H1 (cell line): Measurements from ENCODE around the gene RFNG. TPM values are rescaled to one million over a fixed set of nuclear protein-coding genes. Genes with fewer than 3 reads are reported as not detected.

Experiments used
- CTCF ChIA-PET: fragments of 300-600 bp; sonication (Branson Sonifier 250); formaldehyde crosslinking; loops from one replicate; lab custom pipeline; 2021; ENCODE audit not compliant: partially characterized antibody; lab: Charles Lee
- POLR2A ChIA-PET: fragments of 300-600 bp; sonication (Branson Sonifier 250); formaldehyde crosslinking; loops from one replicate; lab custom pipeline; 2021; ENCODE audit warnings: inconsistent platforms; ENCODE audit not compliant: partially characterized antibody; lab: Charles Lee
- DNase-seq, 2 experiments: peaks; one replicate each; pipeline versions ENCODE4 v3.0.0 to v3.0.0-alpha.2; 2010 to 2022; ENCODE audit warnings: low spot score in 2 of 2, low read depth in 1 of 2, mixed read lengths in 1 of 2
- FAIRE-seq: peaks from 2 replicates; lab custom pipeline; 2011; peaks lifted over from hg19 to GRCh38; lab: Jason Lieb, UNC
- H2AFZ ChIP-seq: 2 replicates; pipeline ENCODE4 v1.8.1; 2012; ENCODE audit warnings: low read length, inconsistent platforms
- H2AK5ac ChIP-seq: 2 replicates; pipeline ENCODE4 v1.6.1; 2013; ENCODE audit warnings: low read depth, low read length
- H2BK120ac ChIP-seq: replicated peaks from 2 replicates; pipeline ENCODE3; 2013; ENCODE audit warnings: low read depth, low read length, inconsistent platforms
- H2BK12ac ChIP-seq: 2 replicates; pipeline ENCODE4 v1.6.1; 2013; ENCODE audit warnings: low read depth, low read length
- H2BK15ac ChIP-seq: 2 replicates; pipeline ENCODE4 v1.6.1; 2013; ENCODE audit warnings: low read length
- H2BK20ac ChIP-seq: 2 replicates; pipeline ENCODE4 v1.6.1; 2013; ENCODE audit warnings: low read length
- H2BK5ac ChIP-seq: 2 replicates; pipeline ENCODE4 v1.6.1; 2013; ENCODE audit warnings: low read depth, low read length
- H3K14ac ChIP-seq: 2 replicates; pipeline ENCODE4 v1.6.1; 2013; ENCODE audit warnings: inconsistent platforms; ENCODE audit not compliant: insufficient read length
- H3K18ac ChIP-seq: 2 replicates; pipeline ENCODE4 v1.6.1; 2013; ENCODE audit warnings: low read length; ENCODE audit errors: extremely low read depth
- H3K23ac ChIP-seq: 2 replicates; pipeline ENCODE4 v1.6.1; 2013; ENCODE audit warnings: inconsistent platforms; ENCODE audit not compliant: insufficient read length
- H3K23me2 ChIP-seq: 2 replicates; pipeline ENCODE4 v1.6.1; 2013; ENCODE audit warnings: low read depth, low read length
- H3K27ac ChIP-seq: 2 replicates; pipeline ENCODE4 v1.6.1; 2011; ENCODE audit warnings: low read depth, low read length, inconsistent platforms
- H3K27me3 ChIP-seq, 4 experiments: replicated peaks in 1 of 4; 1 replicate in 1 of 4; 2 replicates in 3 of 4; pipeline versions ENCODE4 v1.6.1 to v1.8.1; 2011 to 2013; ENCODE audit warnings: low read length in 3 of 4, mild to moderate bottlenecking in 3 of 4, inconsistent platforms in 2 of 4, mixed read lengths in 2 of 4, moderate library complexity in 1 of 4; ENCODE audit not compliant: control insufficient read depth in 3 of 4, insufficient read depth in 3 of 4; ENCODE audit errors: extremely low read depth in 1 of 4
- H3K36me3 ChIP-seq, 4 experiments: 2 replicates each; pipeline versions ENCODE4 v1.6.1 to v1.8.1; 2011 to 2013; ENCODE audit warnings: mild to moderate bottlenecking in 4 of 4, low read length in 3 of 4, moderate library complexity in 2 of 4, control low read depth in 1 of 4, inconsistent platforms in 1 of 4; ENCODE audit not compliant: insufficient read depth in 4 of 4, control insufficient read depth in 2 of 4
- H3K4ac ChIP-seq: replicated peaks from 2 replicates; pipeline ENCODE3; 2013; ENCODE audit warnings: low read length, low read depth, mixed read lengths, inconsistent platforms; ENCODE audit not compliant: insufficient read length
- H3K4me1 ChIP-seq, 4 experiments: replicated peaks in 1 of 4; 1 replicate in 1 of 4; 2 replicates in 3 of 4; pipeline versions ENCODE4 v1.6.1 to v1.8.1; 2011 to 2013; ENCODE audit warnings: low read length in 3 of 4, inconsistent platforms in 2 of 4, mixed read lengths in 1 of 4; ENCODE audit not compliant: insufficient read depth in 4 of 4, control insufficient read depth in 3 of 4
- H3K4me2 ChIP-seq, 2 experiments: 2 replicates each; pipeline versions ENCODE4 v1.6.1 to v1.8.1; 2011 to 2013; ENCODE audit warnings: low read depth in 2 of 2, low read length in 2 of 2, control low read depth in 1 of 2, inconsistent platforms in 1 of 2, mild to moderate bottlenecking in 1 of 2; ENCODE audit not compliant: insufficient read depth in 1 of 2
- H3K4me3 ChIP-seq, 4 experiments: fragments of 200-600, 300-600 bp in 1 of 4; sonication (generic), shearing (Covaris generic), sonication (Bioruptor Twin) in 1 of 4; 2 replicates each; pipeline versions ENCODE4 v1.5.1 to v1.8.1; 2011 to 2016; ENCODE audit warnings: low read length in 4 of 4, low read depth in 3 of 4, control low read depth in 2 of 4, inconsistent platforms in 2 of 4, mild to moderate bottlenecking in 2 of 4, mixed read lengths in 1 of 4, moderate library complexity in 1 of 4; ENCODE audit not compliant: insufficient read depth in 2 of 4; ENCODE audit errors: extremely low read depth in 1 of 4
- H3K56ac ChIP-seq: replicated peaks from 2 replicates; pipeline ENCODE3; 2013; ENCODE audit warnings: low read depth, mild to moderate bottlenecking, mixed read lengths, low read length, inconsistent platforms; ENCODE audit not compliant: insufficient read length
- H3K79me1 ChIP-seq: 2 replicates; pipeline ENCODE4 v1.6.1; 2013; ENCODE audit warnings: low read depth, low read length, control low read depth
- H3K79me2 ChIP-seq, 2 experiments: 2 replicates each; pipeline versions ENCODE4 v1.6.1 to v1.8.1; 2012 to 2013; ENCODE audit warnings: low read length in 2 of 2, mild to moderate bottlenecking in 2 of 2, inconsistent platforms in 1 of 2; ENCODE audit not compliant: insufficient read depth in 2 of 2, control insufficient read depth in 1 of 2
- H3K9ac ChIP-seq, 4 experiments: replicated peaks in 1 of 4; 1 replicate in 1 of 4; 2 replicates in 3 of 4; pipeline versions ENCODE4 v1.6.1 to v1.8.1; 2011 to 2013; ENCODE audit warnings: low read depth in 3 of 4, low read length in 3 of 4, control low read depth in 2 of 4, mild to moderate bottlenecking in 2 of 4, moderate library complexity in 2 of 4, inconsistent platforms in 1 of 4; ENCODE audit errors: extremely low read depth in 1 of 4
- H3K9me3 ChIP-seq, 2 experiments: 2 replicates each; pipeline versions ENCODE4 v1.6.1 to v1.8.1; 2012 to 2013; ENCODE audit warnings: mild to moderate bottlenecking in 2 of 2, moderate library complexity in 2 of 2, control low read depth in 1 of 2, inconsistent platforms in 1 of 2, low read depth in 1 of 2, low read length in 1 of 2, mixed read lengths in 1 of 2; ENCODE audit not compliant: insufficient read depth in 2 of 2
- H4K20me1 ChIP-seq, 2 experiments: replicated peaks in 1 of 2; 2 replicates each; pipeline versions ENCODE3 to v1.8.1; 2011 to 2013; ENCODE audit warnings: inconsistent platforms in 2 of 2, low read length in 2 of 2, mild to moderate bottlenecking in 1 of 2; ENCODE audit not compliant: insufficient read depth in 2 of 2, control insufficient read depth in 1 of 2
- H4K5ac ChIP-seq: 2 replicates; pipeline ENCODE4 v1.6.1; 2013; ENCODE audit warnings: low read length, low read depth, mixed read lengths, inconsistent platforms; ENCODE audit not compliant: insufficient read length
- H4K8ac ChIP-seq: 2 replicates; pipeline ENCODE4 v1.8.0; 2013; ENCODE audit warnings: mild to moderate bottlenecking, moderate library complexity, low read length, inconsistent platforms; ENCODE audit not compliant: insufficient read depth; ENCODE audit errors: extremely low read depth
- H4K91ac ChIP-seq: replicated peaks from 2 replicates; pipeline ENCODE3; 2013; ENCODE audit warnings: low read length, mixed read lengths, inconsistent platforms; ENCODE audit not compliant: insufficient read length
- CTCF ChIP-seq, 3 experiments: IDR thresholded peaks; 1 replicate in 2 of 3; 2 replicates in 1 of 3; pipeline versions ENCODE4 v1.5.1 to v1.6.1; 2011; ENCODE audit warnings: low read length in 3 of 3, mild to moderate bottlenecking in 3 of 3, inconsistent platforms in 2 of 3, low read depth in 1 of 3, moderate library complexity in 1 of 3; ENCODE audit not compliant: insufficient read depth in 1 of 3; ENCODE audit errors: control extremely low read depth in 1 of 3
- HDAC6 ChIP-seq: IDR thresholded peaks from one replicate; pipeline ENCODE4 v1.7.1; 2012; ENCODE audit warnings: low read depth, mild to moderate bottlenecking, inconsistent platforms, low read length, moderate library complexity
- KDM4A ChIP-seq: IDR thresholded peaks from one replicate; pipeline ENCODE4 v1.7.1; 2012; ENCODE audit warnings: low read depth, mild to moderate bottlenecking, moderate library complexity, low read length, inconsistent platforms; ENCODE audit not compliant: severe bottlenecking
- MAFK ChIP-seq: IDR thresholded peaks from 2 replicates; pipeline ENCODE4 v1.6.1; 2012; ENCODE audit warnings: low read depth, mild to moderate bottlenecking, improper control_type of control experiment, low read length
- MAX ChIP-seq: IDR thresholded peaks from 2 replicates; pipeline ENCODE4 v1.6.1; 2012; ENCODE audit warnings: inconsistent platforms
- NANOG ChIP-seq: IDR thresholded peaks from 2 replicates; pipeline ENCODE4 v1.6.1; 2011; ENCODE audit warnings: low read length, low read depth, mild to moderate bottlenecking, inconsistent platforms; ENCODE audit not compliant: insufficient read depth, poor library complexity, severe bottlenecking
- NRF1 ChIP-seq: IDR thresholded peaks from 2 replicates; pipeline ENCODE4 v1.6.1; 2011; ENCODE audit warnings: mild to moderate bottlenecking, low read depth, low read length, improper control_type of control experiment
- POU5F1 ChIP-seq: IDR thresholded peaks from 2 replicates; pipeline ENCODE4 v1.6.1; 2011; ENCODE audit warnings: low read depth, mild to moderate bottlenecking, low read length, moderate library complexity
- SIX5 ChIP-seq: IDR thresholded peaks from 2 replicates; pipeline ENCODE4 v1.6.1; 2011; ENCODE audit warnings: mild to moderate bottlenecking, low read depth, low read length
- SP2 ChIP-seq: IDR thresholded peaks from 2 replicates; pipeline ENCODE4 v1.6.1; 2012; ENCODE audit warnings: mild to moderate bottlenecking, low read length, inconsistent platforms
- WGBS, 2 experiments: shearing (Covaris generic) in 1 of 2; methylation state at CpG; one replicate each; pipeline versions ENCODE4 v1.1.6 to v1.1.7; 2013 to 2015; ENCODE audit warnings: low lambda C conversion rate in 2 of 2, mixed read lengths in 2 of 2, inconsistent platforms in 1 of 2, low coverage in 1 of 2, missing lambda C conversion rate in 1 of 2; ENCODE audit not compliant: insufficient replicate concordance in 2 of 2, insufficient coverage in 1 of 2, insufficient read length in 1 of 2; ENCODE audit errors: extremely low coverage in 1 of 2, missing lambda C conversion rate in 1 of 2; 5-methylcytosine and 5-hydroxymethylcytosine counted together
- polyA plus RNA-seq, 7 experiments: library from polyadenylated mRNA; depleted of rRNA in 3 of 7; stranded (reverse) in 5 of 7; unstranded in 2 of 7; fragments of >200 nt in 5 of 7; fragments of 200-250 nt in 2 of 7; gene quantifications; 1 replicate in 5 of 7; 2 replicates in 1 of 7; 4 replicates in 1 of 7; pipeline versions ENCODE4 v1.2.1 to v1.2.3, GENCODE V29; 2011 to 2013; ENCODE audit warnings: missing spikeins in 2 of 7, mixed read lengths in 2 of 7
- total RNA-seq: library from RNA; stranded (reverse); fragmentation: NEBNext Ultra II Directional; extraction: Animal tissue kit (Norgen Biotek cat#: 25700); gene quantifications from 2 replicates; pipeline ENCODE4 v1.2.1, GENCODE V29; 2021

RFNG gene
- total and polyA plus RNA-seq, 2 of the 8 experiments (the other 6 are each of a cell fraction or from before 2014, with no cell fraction given) = 26.7 to 28.4 TPM

GRCh38 chr17:82042649-82043048 is 9.0 kb downstream of the RFNG start:
- peak overlapping the region; percentile 84 for H2BK20ac ChIP-seq
- peaks cover 0 to 4% (median 0%) of the 10 kb centered on the region in 4 experiments; a peak in 1 of 7 replicates for H3K27me3 ChIP-seq
- DNase-seq (no peak), FAIRE-seq (no peak)
- H2BK120ac ChIP-seq = no peak overlapping the region
- H3K9me3 ChIP-seq = no peaks in the 10 kb centered on the region
- H4K5ac ChIP-seq = no peak overlapping the region
- H3K4me1 ChIP-seq = peaks cover 1 to 15% (median 7%) of the 10 kb centered on the region in 4 experiments; a peak in 5 of 7 replicates
- no peak overlapping the region for H3K23ac ChIP-seq
- ChIA-PET CTCF (interaction anchor here (1.0 to 2.7 kb wide), 3 partner anchors 13 to 23 kb away, joined by 3 to 28 read pairs (median 7); no protein-coding TSS in a partner anchor), POLR2A (interaction anchor here (0.9 to 1.5 kb wide), 12 partner anchors 9 to 173 kb away, joined by 3 to 10 read pairs (median 3); partner anchors contain the start of genes CENPX, GPS1, LRRC45 and RAC3)
- H3K4me2 ChIP-seq = no peak overlapping the region
- H2BK12ac ChIP-seq = peak overlapping the region; percentile 97; the same call in 1 of the 2 replicates
- H3K9ac ChIP-seq = 0 out of 7 replicates have a peak overlapping the region, but pooled peaks of 1 of the 4 experiments have one; percentile 17
- H4K8ac ChIP-seq = 0 out of 2 replicates have a peak overlapping the region, but pooled peaks have one; percentile 35
- peak overlapping the region; percentile 97 for H3K4ac ChIP-seq
- H4K91ac ChIP-seq = peak overlapping the region; percentile 96
- no peak overlapping the region for H3K18ac ChIP-seq
- H3K23me2 ChIP-seq = 0 out of 2 replicates have a peak, but pooled peaks cover 3% of the 10 kb centered on the region
- H2BK5ac ChIP-seq = peak overlapping the region; percentile 55
- peaks cover 0 to 4% (median 0%) of the 10 kb centered on the region in 4 experiments; a peak in 2 of 8 replicates for H3K36me3 ChIP-seq
- H3K4me3 ChIP-seq = no peak overlapping the region
- 93% methylated on average over 9 of the region's 9 CpGs; no CpG with 5 or more reads in 1 of the 2 experiments for WGBS, 2 experiments
- H4K20me1 ChIP-seq = peaks cover 0 to 6% of the 10 kb centered on the region in 2 experiments
- no peaks in the 10 kb centered on the region for H3K79me2 ChIP-seq
- H2AFZ ChIP-seq = no peak overlapping the region
- H3K14ac ChIP-seq = no peak overlapping the region
- H3K56ac ChIP-seq = no peak overlapping the region
- no peak overlapping the region for H3K27ac ChIP-seq
- peak overlapping the region; percentile 93 for H2AK5ac ChIP-seq
- no peaks in the 10 kb centered on the region for H3K79me1 ChIP-seq
- peak overlapping the region; percentile 3 for H2BK15ac ChIP-seq
- TF ChIP-seq MAFK (no peak), SP2 (no peak), POU5F1 (no peak), KDM4A (no peak), CTCF (IDR thresholded peaks at IDR 0.05; ENCODE audit: control extremely low read depth in 1 of 3, insufficient read depth in 1 of 3, low read depth in 1 of 3, low read length in 3 of 3) (no peak), HDAC6 (no peak), NRF1 (no peak), MAX (no peak), SIX5 (no peak), NANOG (no peak)
